ENCODE data around the gene MGAT3. TPM values are rescaled to one million over a fixed set of nuclear protein-coding genes. Genes with fewer than 3 reads are reported as not detected.

Gene MGAT3
- total RNA-seq, 1 experiment from 2014 or later: 5.0 TPM

GRCh38 chr22:39452740-39453040 is 4.1 kb upstream of the MGAT3 start:
- Histone ChIP-seq H2BK12ac (ENCODE audit: insufficient read length, low read depth, low read length) (no peak overlapping the region), H4K5ac (ENCODE audit: insufficient read length, low read depth, low read length) (no peak overlapping the region), H3K4me2 (ENCODE audit: insufficient read depth, insufficient read length, low read length) (no peak overlapping the region), H2AFZ (ENCODE audit: low read length) (no peak overlapping the region), H3K14ac (ENCODE audit: insufficient read depth, low read length) (no peak overlapping the region), H2BK120ac (ENCODE audit: low read depth, low read length, poor library complexity, severe bottlenecking) (no peak overlapping the region), H2AK5ac (ENCODE audit: insufficient read length, low read length) (no peak overlapping the region), H3K23me2 (ENCODE audit: insufficient read length, low read depth, low read length, poor library complexity, severe bottlenecking) (no peaks in the 10 kb centered on the region), H3K4me1 (ENCODE audit: insufficient read depth, low read length) (0 out of 2 replicates have a peak, but pooled peaks cover 2% of the 10 kb centered on the region), H3K18ac (ENCODE audit: insufficient read length, low read depth, low read length) (no peak overlapping the region), H3K9ac (ENCODE audit: extremely low read depth, insufficient read length, low read length) (no peak overlapping the region), H3K4ac (ENCODE audit: low read depth, low read length) (no peak overlapping the region), H3K79me1 (ENCODE audit: insufficient read depth, low read depth, low read length, poor library complexity, severe bottlenecking) (no peaks in the 10 kb centered on the region), H2BK20ac (ENCODE audit: low read depth, low read length, poor library complexity, severe bottlenecking) (no peak overlapping the region), H4K91ac (ENCODE audit: insufficient read length, low read depth, low read length) (no peak overlapping the region), H3K56ac (ENCODE audit: insufficient read length, low read depth, low read length) (no peak overlapping the region), H4K20me1 (ENCODE audit: control insufficient read depth, insufficient read depth, insufficient read length) (no peaks in the 10 kb centered on the region), H4K8ac (replicated peaks; ENCODE audit: insufficient read length, low read depth, low read length) (no peak overlapping the region), H2BK5ac (ENCODE audit: insufficient read length, low read length) (no peak overlapping the region), H3K79me2 (ENCODE audit: insufficient read depth, low read length) (no peaks in the 10 kb centered on the region), H3K9me3 (ENCODE audit: control insufficient read depth, low read depth, low read length) (no peaks in the 10 kb centered on the region), H3T11ph (ENCODE audit: low read length) (no peak overlapping the region), H2BK15ac (ENCODE audit: low read depth, low read length) (no peak overlapping the region), H3K27ac (ENCODE audit: insufficient read length, low read depth, low read length) (no peak overlapping the region), H3K27me3 (ENCODE audit: insufficient read depth, low read length) (no peaks in the 10 kb centered on the region; the same call in 1 of the 2 replicates), H3K23ac (ENCODE audit: insufficient read length, low read depth, low read length) (no peak overlapping the region)
- peaks cover 0 to 3% (median 0%) of the 10 kb centered on the region in 3 experiments; a peak in 1 of 7 replicates for H3K36me3 Mint-ChIP-seq (ENCODE audit: insufficient read depth in 1 of 3, low read depth in 3 of 3)
- TF ChIP-seq CTCF (conservative IDR thresholded peaks at IDR 0.05): no peak
- H3K4me1 Mint-ChIP-seq: peaks cover 21 to 33% of the 10 kb centered on the region in 2 experiments
- peak overlapping the region in 1 of 3 experiments; percentile 36; a peak in 1 of 7 replicates for H3K27ac Mint-ChIP-seq
- H3K9me3 Mint-ChIP-seq: no peaks in the 10 kb centered on the region
- H3K4me3 Mint-ChIP-seq: no peak overlapping the region
- WGBS (ENCODE audit: extremely low coverage, insufficient read length, low lambda C conversion rate): no CpG with 5 or more reads among the region's 6 CpGs
- DNase-seq: no peak
- H3K27me3 Mint-ChIP-seq (ENCODE audit: low read depth): peaks cover 50% of the 10 kb centered on the region

All from H9 (cell line).